NCI-H2227 (cell line): ENCODE data around the gene FKBP7.
"Not testable (repeated sequence)": the region's sequence is repeated elsewhere in the genome, so short reads cannot be mapped to it uniquely, and the experiment has no call there.

Source experiments
- DNase-seq: peaks from one replicate; lab custom pipeline; 2025; ENCODE audit not compliant: unreplicated experiment; lab: John Stamatoyannopoulos, UW

FKBP7 gene

GRCh38 chr2:178478439-178479274 is at the start of gene FKBP7:
Gene FKBP7 (minus strand): TSS chr2:178478600. CDS start chr2:178478499, 101 bp downstream.
- DNase-seq, result peak; percentile 95

GRCh38 chr2:178527592-178527991 is 49.2 kb upstream of the FKBP7 start:
- DNase-seq, result no peak

- no peak for DNase-seq
Observed at GRCh38 chr2:178526256-178526655, 47.9 kb upstream of the FKBP7 start.

GRCh38 chr2:178525460-178525859 is 47.1 kb upstream of the FKBP7 start:
- not testable (repeated sequence) for DNase-seq

GRCh38 chr2:178525010-178525409 is 46.6 kb upstream of the FKBP7 start:
- not testable (repeated sequence) for DNase-seq

- no peak for DNase-seq
Observed at GRCh38 chr2:178523596-178524134, 45.3 kb upstream of the FKBP7 start.

GRCh38 chr2:178522950-178523595 is 44.7 kb upstream of the FKBP7 start:
- no peak for DNase-seq

GRCh38 chr2:178521304-178522150 is 43.1 kb upstream of the FKBP7 start:
- DNase-seq, result no peak

GRCh38 chr2:178517496-178517895 is 39.1 kb upstream of the FKBP7 start:
- DNase-seq, result no peak

- no peak for DNase-seq
Observed at GRCh38 chr2:178514664-178515063, 36.3 kb upstream of the FKBP7 start.

GRCh38 chr2:178513876-178514275 is 35.5 kb upstream of the FKBP7 start:
- DNase-seq, result no peak

- DNase-seq, result no peak
Observed at GRCh38 chr2:178512484-178512883, 34.1 kb upstream of the FKBP7 start.

- DNase-seq, result no peak
Observed at GRCh38 chr2:178510384-178510783, 32.0 kb upstream of the FKBP7 start.

- no peak for DNase-seq
Observed at GRCh38 chr2:178508646-178509045, 30.2 kb upstream of the FKBP7 start.

GRCh38 chr2:178506949-178507348 is 28.5 kb upstream of the FKBP7 start:
- no peak for DNase-seq

- no peak for DNase-seq
Observed at GRCh38 chr2:178506524-178506923, 28.1 kb upstream of the FKBP7 start.

GRCh38 chr2:178506101-178506500 is 27.7 kb upstream of the FKBP7 start:
- DNase-seq, result no peak

- no peak for DNase-seq
Observed at GRCh38 chr2:178502751-178503150, 24.4 kb upstream of the FKBP7 start.

- DNase-seq, result no peak
Observed at GRCh38 chr2:178499640-178500039, 21.2 kb upstream of the FKBP7 start.

- DNase-seq, result no peak
Observed at GRCh38 chr2:178498137-178498536, 19.7 kb upstream of the FKBP7 start.

- no peak for DNase-seq
Observed at GRCh38 chr2:178496049-178496448, 17.6 kb upstream of the FKBP7 start.
